Measurements from ENCODE around the gene INPP5K. TPM values are rescaled to one million over a fixed set of nuclear protein-coding genes. Genes with fewer than 3 reads are reported as not detected.

The INPP5K gene
- total and polyA plus RNA-seq, 7 experiments from 2014 or later, result 50.5 to 184 (median 84.2) TPM

- no peak overlapping the region for H3K27ac ChIP-seq (ENCODE audit: low read depth, low read length)
- H3K9me3 ChIP-seq (ENCODE audit: control insufficient read depth in 2 of 3, low read length in 3 of 3), result no peaks in the 10 kb centered on the region
- H3K9me3 Mint-ChIP-seq, result peaks cover 0 to 6% (median 0%) of the 10 kb centered on the region in 11 donors
- ATAC-seq (peak; percentile 65), DNase-seq (no peak)
- CTCF ChIA-PET, result interaction anchor here (1.4 kb wide), 1 partner anchor 108 kb away, joined by 5 read pairs; no protein-coding TSS in a partner anchor
- H3K36me3 Mint-ChIP-seq, result peaks cover 0 to 24% (median 11%) of the 10 kb centered on the region in 5 donors
- H3K4me1 ChIP-seq (ENCODE audit: control insufficient read depth in 2 of 2, insufficient read depth in 2 of 2, low read length in 2 of 2), result peaks cover 0 to 7% of the 10 kb centered on the region in 2 donors
- H3K27ac Mint-ChIP-seq, result peak overlapping the region in 5 of 9 donors; percentile 15 to 76 (median 68)
- intact Hi-C loops (cut with micrococcal nuclease), result loop anchor here in 1 of 2 donors (1.0 to 5.0 kb wide), 3 partner anchors 14 to 108 kb away; partner anchors contain the start of gene INPP5K
- H3K4me3 Mint-ChIP-seq, result peak overlapping the region in 3 of 10 donors; percentile 11 to 57 (median 47)
- POLR2A ChIA-PET, result interaction anchor here (0.6 kb wide), 2 partner anchors 15 to 179 kb away, joined by 3 read pairs; no protein-coding TSS in a partner anchor
- H3K4me1 Mint-ChIP-seq, result peaks cover 15 to 19% (median 18%) of the 10 kb centered on the region in 7 donors
- no peaks in the 10 kb centered on the region for H3K27me3 Mint-ChIP-seq
- peaks cover 0 to 37% (median 0%) of the 10 kb centered on the region in 3 experiments for H3K36me3 ChIP-seq (ENCODE audit: control insufficient read depth in 2 of 3, insufficient read depth in 3 of 3, low read length in 3 of 3)
- no peak overlapping the region for H3K4me3 ChIP-seq (ENCODE audit: low read length)
- H3K27me3 ChIP-seq (ENCODE audit: control insufficient read depth in 2 of 2, insufficient read depth in 2 of 2, low read length in 2 of 2), result no peaks in the 10 kb centered on the region
Observed at GRCh38 chr17:1473170-1473569, 43.2 kb downstream of the INPP5K start.

GRCh38 chr17:1471911-1472821, 44.2 kb downstream of the INPP5K start:
- ChIA-PET POLR2A (interaction anchor here (0.9 kb wide), 1 partner anchor 16 kb away, joined by 3 read pairs; the partner anchor contains the start of gene CRK), CTCF (interaction anchor here (1.4 kb wide), 1 partner anchor 107 kb away, joined by 5 read pairs; no protein-coding TSS in a partner anchor)
- Histone ChIP-seq H3K27me3 (ENCODE audit: control insufficient read depth in 2 of 2, insufficient read depth in 2 of 2, low read length in 2 of 2) (no peaks in the 10 kb centered on the region), H3K9me3 (ENCODE audit: control insufficient read depth in 2 of 3, low read length in 3 of 3) (no peaks in the 10 kb centered on the region), H3K4me1 (ENCODE audit: control insufficient read depth in 2 of 2, insufficient read depth in 2 of 2, low read length in 2 of 2) (peaks cover 0 to 7% of the 10 kb centered on the region in 2 donors), H3K27ac (ENCODE audit: low read depth, low read length) (no peak overlapping the region), H3K36me3 (ENCODE audit: control insufficient read depth in 2 of 3, insufficient read depth in 3 of 3, low read length in 3 of 3) (peaks cover 0 to 27% (median 0%) of the 10 kb centered on the region in 3 experiments), H3K4me3 (ENCODE audit: low read length) (no peak overlapping the region)
- ATAC-seq (no peak), DNase-seq (no peak)
- H3K4me3 Mint-ChIP-seq, result peak overlapping the region in 1 of 10 donors; percentile 57
- H3K9me3 Mint-ChIP-seq, result peaks cover 0 to 6% (median 0%) of the 10 kb centered on the region in 11 donors
- intact Hi-C loops (cut with micrococcal nuclease), result loop anchor here in 1 of 2 donors (2.0 to 5.0 kb wide), 2 partner anchors 15 to 45 kb away; partner anchors contain the start of gene INPP5K
- H3K27me3 Mint-ChIP-seq, result no peaks in the 10 kb centered on the region
- H3K36me3 Mint-ChIP-seq, result peaks cover 0 to 23% (median 11%) of the 10 kb centered on the region in 5 donors
- peaks cover 15 to 19% (median 18%) of the 10 kb centered on the region in 7 donors for H3K4me1 Mint-ChIP-seq
- H3K27ac Mint-ChIP-seq, result peak overlapping the region in 1 of 9 donors; percentile 49

- Mint-ChIP-seq H3K4me1 (peaks cover 15 to 19% (median 18%) of the 10 kb centered on the region in 7 donors), H3K4me3 (no peak overlapping the region), H3K27ac (no peak overlapping the region), H3K36me3 (peaks cover 0 to 23% (median 11%) of the 10 kb centered on the region in 5 donors), H3K27me3 (no peaks in the 10 kb centered on the region), H3K9me3 (peaks cover 0 to 6% (median 0%) of the 10 kb centered on the region in 11 donors)
- Histone ChIP-seq H3K36me3 (ENCODE audit: control insufficient read depth in 2 of 3, insufficient read depth in 3 of 3, low read length in 3 of 3) (peaks cover 0 to 27% (median 0%) of the 10 kb centered on the region in 3 experiments), H3K4me3 (ENCODE audit: low read length) (no peak overlapping the region), H3K9me3 (ENCODE audit: control insufficient read depth in 2 of 3, low read length in 3 of 3) (no peaks in the 10 kb centered on the region), H3K4me1 (ENCODE audit: control insufficient read depth in 2 of 2, insufficient read depth in 2 of 2, low read length in 2 of 2) (peaks cover 0 to 7% of the 10 kb centered on the region in 2 donors), H3K27me3 (ENCODE audit: control insufficient read depth in 2 of 2, insufficient read depth in 2 of 2, low read length in 2 of 2) (no peaks in the 10 kb centered on the region), H3K27ac (ENCODE audit: low read depth, low read length) (no peak overlapping the region)
- intact Hi-C loops (cut with micrococcal nuclease), result loop anchor here in 1 of 2 donors (5.0 kb wide), 1 partner anchor 46 kb away; the partner anchor contains the start of gene INPP5K
- POLR2A ChIA-PET, result interaction anchor here (0.9 kb wide), 1 partner anchor 15 kb away, joined by 3 read pairs; the partner anchor contains the start of gene CRK
- ATAC-seq, result no peak
- CTCF ChIA-PET, result interaction anchor here (1.4 kb wide), 1 partner anchor 106 kb away, joined by 5 read pairs; no protein-coding TSS in a partner anchor
- no peak for DNase-seq
Observed at GRCh38 chr17:1471490-1471889, 44.9 kb downstream of the INPP5K start.

GRCh38 chr17:1470755-1471462, 45.5 kb downstream of the INPP5K start:
- Histone ChIP-seq H3K27me3 (ENCODE audit: control insufficient read depth in 2 of 2, insufficient read depth in 2 of 2, low read length in 2 of 2) (no peaks in the 10 kb centered on the region), H3K4me1 (ENCODE audit: control insufficient read depth in 2 of 2, insufficient read depth in 2 of 2, low read length in 2 of 2) (peaks cover 0 to 7% of the 10 kb centered on the region in 2 donors), H3K27ac (ENCODE audit: low read depth, low read length) (no peak overlapping the region), H3K4me3 (ENCODE audit: low read length) (no peak overlapping the region), H3K36me3 (ENCODE audit: control insufficient read depth in 2 of 3, insufficient read depth in 3 of 3, low read length in 3 of 3) (peaks cover 0 to 27% (median 0%) of the 10 kb centered on the region in 3 experiments), H3K9me3 (ENCODE audit: control insufficient read depth in 2 of 3, low read length in 3 of 3) (no peaks in the 10 kb centered on the region)
- H3K27me3 Mint-ChIP-seq, result no peaks in the 10 kb centered on the region
- ATAC-seq, result no peak
- peaks cover 15 to 19% (median 18%) of the 10 kb centered on the region in 7 donors for H3K4me1 Mint-ChIP-seq
- H3K27ac Mint-ChIP-seq, result peak overlapping the region in 2 of 9 donors; percentile 32 to 72
- POLR2A ChIA-PET, result interaction anchor here (0.9 kb wide), 1 partner anchor 15 kb away, joined by 3 read pairs; the partner anchor contains the start of gene CRK
- DNase-seq, result no peak
- intact Hi-C loops (cut with micrococcal nuclease), result loop anchor here in 1 of 2 donors (5.0 kb wide), 1 partner anchor 46 kb away; the partner anchor contains the start of gene INPP5K
- H3K4me3 Mint-ChIP-seq, result no peak overlapping the region
- H3K9me3 Mint-ChIP-seq, result peaks cover 0 to 6% (median 0%) of the 10 kb centered on the region in 11 donors
- CTCF ChIA-PET, result no interaction called here
- H3K36me3 Mint-ChIP-seq, result peaks cover 0 to 23% (median 11%) of the 10 kb centered on the region in 5 donors

GRCh38 chr17:1470071-1470754, 46.2 kb downstream of the INPP5K start:
- H3K9me3 ChIP-seq (ENCODE audit: control insufficient read depth in 2 of 3, low read length in 3 of 3), result no peaks in the 10 kb centered on the region
- no peak overlapping the region for H3K4me3 Mint-ChIP-seq
- H3K4me1 Mint-ChIP-seq, result peaks cover 15 to 19% (median 18%) of the 10 kb centered on the region in 7 donors
- intact Hi-C loops (cut with micrococcal nuclease), result loop anchor here in 1 of 2 donors (5.0 kb wide), 1 partner anchor 47 kb away; the partner anchor contains the start of gene INPP5K
- POLR2A ChIA-PET, result no interaction called here
- no peak overlapping the region for H3K4me3 ChIP-seq (ENCODE audit: low read length)
- CTCF ChIA-PET, result no interaction called here
- H3K27ac ChIP-seq (ENCODE audit: low read depth, low read length), result no peak overlapping the region
- H3K36me3 ChIP-seq (ENCODE audit: control insufficient read depth in 2 of 3, insufficient read depth in 3 of 3, low read length in 3 of 3), result peaks cover 0 to 27% (median 0%) of the 10 kb centered on the region in 3 experiments
- H3K27me3 Mint-ChIP-seq, result no peaks in the 10 kb centered on the region
- peaks cover 0 to 6% (median 0%) of the 10 kb centered on the region in 11 donors for H3K9me3 Mint-ChIP-seq
- H3K27me3 ChIP-seq (ENCODE audit: control insufficient read depth in 2 of 2, insufficient read depth in 2 of 2, low read length in 2 of 2), result no peaks in the 10 kb centered on the region
- ATAC-seq, result no peak
- peaks cover 0 to 23% (median 11%) of the 10 kb centered on the region in 5 donors for H3K36me3 Mint-ChIP-seq
- H3K27ac Mint-ChIP-seq, result peak overlapping the region in 2 of 9 donors; percentile 32 to 72
- DNase-seq, result no peak
- H3K4me1 ChIP-seq (ENCODE audit: control insufficient read depth in 2 of 2, insufficient read depth in 2 of 2, low read length in 2 of 2), result peaks cover 0 to 7% of the 10 kb centered on the region in 2 donors

Measured in naive thymus-derived CD4-positive, alpha-beta T cell (primary cell).